ENCODE results near the gene CYP2S1. TPM values are rescaled to one million over a fixed set of nuclear protein-coding genes. Genes with fewer than 3 reads are reported as not detected.

The CYP2S1 gene
- total and polyA plus RNA-seq, 9 of the 15 experiments (the other 6 are each of a cell fraction or from before 2014, with no cell fraction given), result 0.07 to 1.9 (median 0.41) TPM

DNA sequence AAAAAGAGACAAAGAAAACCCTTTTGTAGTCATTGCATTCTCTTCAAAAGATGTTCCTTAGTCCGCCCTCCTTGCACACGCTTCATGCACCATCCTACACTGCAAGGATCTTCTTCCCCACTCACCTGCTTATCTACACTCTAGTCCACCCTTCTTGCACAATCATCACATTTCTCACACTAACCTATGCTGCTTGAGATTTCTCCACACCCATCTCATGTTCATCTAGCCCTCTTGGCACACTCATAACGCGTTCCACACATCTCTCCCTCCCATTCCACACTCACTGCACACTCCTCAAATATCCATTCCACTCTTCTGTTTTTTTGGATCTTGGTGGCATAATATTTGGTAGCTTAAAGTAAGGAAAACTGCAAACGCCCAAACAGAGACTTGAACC, 48.8 kb downstream of the CYP2S1 start:
- BruUV-seq (replicated peaks), result no TSS peak
- Histone ChIP-seq H3K9ac (ENCODE audit: insufficient read depth in 1 of 2, low read depth in 2 of 2, low read length in 2 of 2) (no peak overlapping the region), H3K4me1 (replicated peaks in 1 of 2; ENCODE audit: control insufficient read depth in 2 of 2, insufficient read depth in 2 of 2, low read length in 2 of 2) (peaks cover 0 to 6% of the 10 kb centered on the region in 2 experiments; a peak in 2 of 5 replicates), H3K27me3 (ENCODE audit: control insufficient read depth in 2 of 2, insufficient read depth in 2 of 2, low read length in 2 of 2) (peaks cover 5 to 21% of the 10 kb centered on the region in 2 experiments; a peak in 3 of 5 replicates), H3K9me1 (ENCODE audit: control insufficient read depth, insufficient read depth, low read length) (peaks cover 2% of the 10 kb centered on the region), H3K79me2 (ENCODE audit: control insufficient read depth, insufficient read depth, low read length) (no peaks in the 10 kb centered on the region), H3K4me3 (no peak overlapping the region), H3K36me3 (ENCODE audit: control insufficient read depth, insufficient read depth, low read length) (no peaks in the 10 kb centered on the region), H3K9me3 (replicated peaks; ENCODE audit: control insufficient read depth, insufficient read depth, low read depth, low read length) (no peaks in the 10 kb centered on the region), H2AFZ (ENCODE audit: low read depth, low read length) (no peak overlapping the region), H3K27ac (ENCODE audit: extremely low read depth, low read depth, low read length) (no peak overlapping the region), H3K4me2 (ENCODE audit: insufficient read depth, low read length) (no peak overlapping the region), H4K20me1 (replicated peaks; ENCODE audit: control insufficient read depth, insufficient read depth, low read length) (no peaks in the 10 kb centered on the region)
- POLR2A ChIA-PET, result no interaction called here
- FAIRE-seq, result no peak
- in situ Hi-C loops (cut with MboI), result no loop called here
- intact Hi-C loops (cut with micrococcal nuclease), result no loop called here
- WGBS (ENCODE audit: insufficient coverage, low coverage, missing lambda C conversion rate), result 8% methylated on average over 5 of the region's 5 CpGs
- no peak for ATAC-seq
- CTCF ChIA-PET (ENCODE audit: low intra/inter-chr PET ratio), result no interaction called here
- DNase-seq (ENCODE audit: extremely low read depth in 1 of 4, low spot score in 3 of 4), result no peak
- TF ChIP-seq, protein P1, sequence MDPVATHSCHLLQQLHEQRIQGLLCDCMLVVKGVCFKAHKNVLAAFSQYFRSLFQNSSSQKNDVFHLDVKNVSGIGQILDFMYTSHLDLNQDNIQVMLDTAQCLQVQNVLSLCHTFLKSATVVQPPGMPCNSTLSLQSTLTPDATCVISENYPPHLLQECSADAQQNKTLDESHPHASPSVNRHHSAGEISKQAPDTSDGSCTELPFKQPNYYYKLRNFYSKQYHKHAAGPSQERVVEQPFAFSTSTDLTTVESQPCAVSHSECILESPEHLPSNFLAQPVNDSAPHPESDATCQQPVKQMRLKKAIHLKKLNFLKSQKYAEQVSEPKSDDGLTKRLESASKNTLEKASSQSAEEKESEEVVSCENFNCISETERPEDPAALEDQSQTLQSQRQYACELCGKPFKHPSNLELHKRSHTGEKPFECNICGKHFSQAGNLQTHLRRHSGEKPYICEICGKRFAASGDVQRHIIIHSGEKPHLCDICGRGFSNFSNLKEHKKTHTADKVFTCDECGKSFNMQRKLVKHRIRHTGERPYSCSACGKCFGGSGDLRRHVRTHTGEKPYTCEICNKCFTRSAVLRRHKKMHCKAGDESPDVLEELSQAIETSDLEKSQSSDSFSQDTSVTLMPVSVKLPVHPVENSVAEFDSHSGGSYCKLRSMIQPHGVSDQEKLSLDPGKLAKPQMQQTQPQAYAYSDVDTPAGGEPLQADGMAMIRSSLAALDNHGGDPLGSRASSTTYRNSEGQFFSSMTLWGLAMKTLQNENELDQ (CRISPR knock-in tag; IDR thresholded peaks at IDR 0.05; ENCODE audit: borderline replicate concordance), result no peak
- TF ChIP-seq C11orf30 (IDR thresholded peaks at IDR 0.05; ENCODE audit: low read depth) (peak; percentile 47; the same call in 1 of the 2 replicates), CCNT2 (IDR thresholded peaks at IDR 0.05; ENCODE audit: borderline replicate concordance, extremely low read depth, insufficient read length, low read depth, low read length) (no peak), NFRKB (IDR thresholded peaks at IDR 0.05; ENCODE audit: low read depth) (no peak), KDM5B (IDR thresholded peaks at IDR 0.05; ENCODE audit: insufficient replicate concordance, low read depth, low read length) (no peak), ZNF316 (IDR thresholded peaks at IDR 0.05) (peak; percentile 62), E2F3 (CRISPR knock-in tag; IDR thresholded peaks at IDR 0.05) (no peak), NFYB (IDR thresholded peaks at IDR 0.05; ENCODE audit: extremely low read depth, insufficient read length) (no peak), SMAD2 (IDR thresholded peaks at IDR 0.05; ENCODE audit: low read depth, low read length) (no peak), ZNF165 (CRISPR knock-in tag; IDR thresholded peaks at IDR 0.05; ENCODE audit: borderline replicate concordance) (no peak), ZNF778 (CRISPR knock-in tag; IDR thresholded peaks at IDR 0.05) (no peak), ZNF12 (CRISPR knock-in tag; IDR thresholded peaks at IDR 0.05) (no peak), BDP1 (IDR thresholded peaks at IDR 0.05; ENCODE audit: insufficient read depth, insufficient read length) (no peak), ZNF140 (CRISPR knock-in tag; IDR thresholded peaks at IDR 0.05) (no peak), ZNF175 (CRISPR knock-in tag; IDR thresholded peaks at IDR 0.05; ENCODE audit: low read depth) (no peak), MTA3 (IDR thresholded peaks at IDR 0.05; ENCODE audit: borderline replicate concordance) (no peak), CEBPB (tag; IDR thresholded peaks at IDR 0.05) (peak; percentile 71), ELF2 (CRISPR knock-in tag; IDR thresholded peaks at IDR 0.05) (no peak), NEUROD1 (IDR thresholded peaks at IDR 0.05; ENCODE audit: borderline replicate concordance, low read depth, low read length, partially characterized antibody) (no peak), GABPB1 (CRISPR knock-in tag; IDR thresholded peaks at IDR 0.05) (no peak)
- TF ChIP-seq, protein P2, sequence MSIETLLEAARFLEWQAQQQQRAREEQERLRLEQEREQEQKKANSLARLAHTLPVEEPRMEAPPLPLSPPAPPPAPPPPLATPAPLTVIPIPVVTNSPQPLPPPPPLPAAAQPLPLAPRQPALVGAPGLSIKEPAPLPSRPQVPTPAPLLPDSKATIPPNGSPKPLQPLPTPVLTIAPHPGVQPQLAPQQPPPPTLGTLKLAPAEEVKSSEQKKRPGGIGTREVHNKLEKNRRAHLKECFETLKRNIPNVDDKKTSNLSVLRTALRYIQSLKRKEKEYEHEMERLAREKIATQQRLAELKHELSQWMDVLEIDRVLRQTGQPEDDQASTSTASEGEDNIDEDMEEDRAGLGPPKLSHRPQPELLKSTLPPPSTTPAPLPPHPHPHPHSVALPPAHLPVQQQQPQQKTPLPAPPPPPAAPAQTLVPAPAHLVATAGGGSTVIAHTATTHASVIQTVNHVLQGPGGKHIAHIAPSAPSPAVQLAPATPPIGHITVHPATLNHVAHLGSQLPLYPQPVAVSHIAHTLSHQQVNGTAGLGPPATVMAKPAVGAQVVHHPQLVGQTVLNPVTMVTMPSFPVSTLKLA (conservative IDR thresholded peaks at IDR 0.05), result no peak
